GM18526 (cell line): ENCODE results near the gene NSL1.

Experiments
- POLR2A ChIP-seq: IDR thresholded peaks from 3 replicates; pipeline ENCODE4 v1.6.1; 2011; ENCODE audit not compliant: insufficient read length; ENCODE audit errors: extremely low read depth

The NSL1 gene

GRCh38 chr1:212699625-212700222 lies 91.9 kb downstream of the NSL1 start, which contains the start of gene BATF3:
Gene BATF3 (minus strand): TSS chr1:212699840. CDS start chr1:212699762, 78 bp downstream.
- TF ChIP-seq POLR2A, result peak; percentile 11

- peak; percentile 23 for TF ChIP-seq POLR2A
Observed at GRCh38 chr1:212699104-212699624, 92.4 kb downstream of the NSL1 start.

- no peak for TF ChIP-seq POLR2A
Observed at GRCh38 chr1:212698467-212699103, 93.0 kb downstream of the NSL1 start.

- no peak for TF ChIP-seq POLR2A
Observed at GRCh38 chr1:212696721-212697331, 94.8 kb downstream of the NSL1 start.

- TF ChIP-seq POLR2A, result no peak
Observed at GRCh38 chr1:212692774-212693644, 98.6 kb downstream of the NSL1 start.

- TF ChIP-seq POLR2A, result no peak
Observed at GRCh38 chr1:212691561-212692071, 100.0 kb downstream of the NSL1 start.

- no peak for TF ChIP-seq POLR2A
Observed at GRCh38 chr1:212690816-212691403, 100.7 kb downstream of the NSL1 start.

- TF ChIP-seq POLR2A, result no peak
Observed at GRCh38 chr1:212689758-212690529, 101.6 kb downstream of the NSL1 start.

GRCh38 chr1:212689196-212689725 lies 102.3 kb downstream of the NSL1 start:
- no peak for TF ChIP-seq POLR2A

GRCh38 chr1:212688341-212689047 lies 103.1 kb downstream of the NSL1 start:
- TF ChIP-seq POLR2A, result no peak

- TF ChIP-seq POLR2A, result no peak
Observed at GRCh38 chr1:212687811-212688210, 103.8 kb downstream of the NSL1 start.

GRCh38 chr1:212686591-212686990 lies 105.0 kb downstream of the NSL1 start:
- TF ChIP-seq POLR2A, result no peak

GRCh38 chr1:212686069-212686468 lies 105.5 kb downstream of the NSL1 start:
- no peak for TF ChIP-seq POLR2A
